Tibial nerve (tissue), 3 donors: ENCODE measurements around the gene KCTD5.

Source experiments
- POLR2A ChIP-seq, 2 donors: fragments of 450-650 bp; IDR thresholded peaks; one replicate each; pipeline ENCODE4 v1.6.1; 2017; ENCODE audit warnings: antibody characterized with exemption in 2 of 2, mild to moderate bottlenecking in 2 of 2, moderate library complexity in 2 of 2
- TF ChIP-seq, protein P1 (sequence below), 5 experiments: fragments of 200-600 bp in 3 of 5; fragments of 450-650 bp in 2 of 5; sonication (generic) in 3 of 5; IDR thresholded peaks; one replicate each; pipeline ENCODE4 v1.5.1; 2016 to 2019; ENCODE audit warnings: antibody characterized with exemption in 5 of 5, mild to moderate bottlenecking in 3 of 5, moderate library complexity in 2 of 5

GRCh38 chr16:2675021-2675420, 7.3 kb upstream of the KCTD5 start:
- TF ChIP-seq, protein P1, sequence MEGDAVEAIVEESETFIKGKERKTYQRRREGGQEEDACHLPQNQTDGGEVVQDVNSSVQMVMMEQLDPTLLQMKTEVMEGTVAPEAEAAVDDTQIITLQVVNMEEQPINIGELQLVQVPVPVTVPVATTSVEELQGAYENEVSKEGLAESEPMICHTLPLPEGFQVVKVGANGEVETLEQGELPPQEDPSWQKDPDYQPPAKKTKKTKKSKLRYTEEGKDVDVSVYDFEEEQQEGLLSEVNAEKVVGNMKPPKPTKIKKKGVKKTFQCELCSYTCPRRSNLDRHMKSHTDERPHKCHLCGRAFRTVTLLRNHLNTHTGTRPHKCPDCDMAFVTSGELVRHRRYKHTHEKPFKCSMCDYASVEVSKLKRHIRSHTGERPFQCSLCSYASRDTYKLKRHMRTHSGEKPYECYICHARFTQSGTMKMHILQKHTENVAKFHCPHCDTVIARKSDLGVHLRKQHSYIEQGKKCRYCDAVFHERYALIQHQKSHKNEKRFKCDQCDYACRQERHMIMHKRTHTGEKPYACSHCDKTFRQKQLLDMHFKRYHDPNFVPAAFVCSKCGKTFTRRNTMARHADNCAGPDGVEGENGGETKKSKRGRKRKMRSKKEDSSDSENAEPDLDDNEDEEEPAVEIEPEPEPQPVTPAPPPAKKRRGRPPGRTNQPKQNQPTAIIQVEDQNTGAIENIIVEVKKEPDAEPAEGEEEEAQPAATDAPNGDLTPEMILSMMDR (IDR thresholded peaks at IDR 0.05) = no peak
- no peak for TF ChIP-seq POLR2A (IDR thresholded peaks at IDR 0.05)
